OCI-LY1 (cell line): ENCODE data around the gene GABRP.

Experiments
- CTCF ChIP-seq: fragments of 200-600 bp; sonication (generic), shearing (Covaris generic); IDR thresholded peaks from 2 replicates; pipeline ENCODE4 v1.5.1; 2017; ENCODE audit warnings: mild to moderate bottlenecking, antibody characterized with exemption, low read length, moderate library complexity, mixed read lengths
- EZH2 ChIP-seq: fragments of 200-600 bp; sonication (generic), shearing (Covaris generic); IDR thresholded peaks from 2 replicates; pipeline ENCODE4 v1.8.0; 2017; ENCODE audit warnings: borderline replicate concordance, mixed run types, mild to moderate bottlenecking, antibody characterized with exemption, low read length, moderate library complexity, mixed read lengths

- no peak for TF ChIP-seq CTCF
- TF ChIP-seq EZH2, result no peak
These were observed 34.7 kb downstream of the GABRP start for GRCh38 chr5:170818232-170818631.
